Stimulated activated CD4-positive, alpha-beta T cell treated with anti-CD3 and anti-CD28 coated beads, Interleukin-1b, Interleukin-23, amount 100 ng/mL, for 48 hours (primary cell): ENCODE data around the gene MBOAT7.
"Not testable (repeated sequence)": the region's sequence is repeated elsewhere in the genome, so short reads cannot be mapped to it uniquely, and the experiment has no call there.

Source experiments
- DNase-seq: peaks from one replicate; pipeline ENCODE4 v3.0.0-alpha.2; 2020

Gene MBOAT7

DNA sequence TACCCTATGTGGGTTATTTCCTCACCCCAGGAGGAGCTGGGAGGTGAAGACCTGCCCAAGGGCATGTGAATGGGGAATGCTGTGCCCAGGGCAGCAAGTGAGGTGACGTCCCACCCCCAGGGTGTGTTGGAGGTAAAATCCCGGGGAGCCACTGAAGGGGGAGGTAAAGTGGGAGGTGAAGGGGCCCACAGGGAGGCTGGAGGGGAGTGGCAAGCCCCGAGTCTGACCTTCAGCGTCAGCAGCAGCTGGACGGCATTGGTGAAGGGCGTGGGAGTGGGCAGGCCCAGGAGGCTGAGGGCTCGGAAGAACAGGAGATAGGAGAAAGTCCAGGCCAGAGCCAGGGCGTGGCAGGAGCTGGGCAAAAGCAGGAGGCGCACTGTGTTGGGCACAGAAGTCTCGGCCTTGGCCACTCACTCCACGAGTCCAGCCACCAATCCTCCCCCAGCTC is 2.4 kb downstream of the MBOAT7 start:
- DNase-seq, result no peak

DNA sequence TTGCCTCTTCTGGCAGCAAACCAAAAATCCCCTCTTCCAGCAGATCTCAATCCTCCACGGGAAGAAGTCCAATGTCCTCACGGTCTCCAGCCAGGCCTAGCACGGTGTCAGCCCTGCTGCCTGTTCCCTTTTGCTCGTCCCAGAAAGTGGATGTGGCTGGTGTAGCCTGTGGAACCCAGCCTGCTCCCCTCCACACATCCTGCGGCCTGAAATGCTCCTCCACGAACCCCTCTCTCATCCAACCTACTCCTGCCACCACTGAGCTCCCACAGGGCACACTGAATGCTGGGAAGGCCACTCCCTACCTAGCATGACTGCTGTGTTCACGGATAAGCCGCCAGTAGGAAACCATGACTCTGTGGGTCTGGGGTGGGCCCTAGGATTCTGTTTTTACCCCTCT is 3.0 kb downstream of the MBOAT7 start:
- DNase-seq, result no peak

DNA sequence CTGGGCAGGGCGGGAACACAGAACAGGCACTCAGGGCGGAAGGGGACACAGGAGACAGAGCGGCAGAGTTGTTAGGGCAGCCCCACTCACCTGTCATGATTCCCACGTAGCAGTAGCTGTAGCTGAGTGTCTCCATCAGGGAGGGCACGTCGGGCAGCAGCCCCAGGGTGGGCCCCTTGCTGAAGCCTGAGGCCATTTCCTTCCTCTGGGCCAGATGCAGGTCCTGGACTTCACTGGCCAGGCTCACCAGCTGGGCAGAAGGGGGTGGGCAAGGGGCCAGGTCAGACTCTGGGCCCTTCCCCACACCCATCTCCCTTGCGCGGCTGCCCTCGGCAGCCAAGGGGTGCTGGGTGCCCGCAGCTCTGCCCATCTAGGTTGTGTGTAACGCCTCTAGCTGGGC is 5.9 kb downstream of the MBOAT7 start:
- DNase-seq, result no peak

DNA sequence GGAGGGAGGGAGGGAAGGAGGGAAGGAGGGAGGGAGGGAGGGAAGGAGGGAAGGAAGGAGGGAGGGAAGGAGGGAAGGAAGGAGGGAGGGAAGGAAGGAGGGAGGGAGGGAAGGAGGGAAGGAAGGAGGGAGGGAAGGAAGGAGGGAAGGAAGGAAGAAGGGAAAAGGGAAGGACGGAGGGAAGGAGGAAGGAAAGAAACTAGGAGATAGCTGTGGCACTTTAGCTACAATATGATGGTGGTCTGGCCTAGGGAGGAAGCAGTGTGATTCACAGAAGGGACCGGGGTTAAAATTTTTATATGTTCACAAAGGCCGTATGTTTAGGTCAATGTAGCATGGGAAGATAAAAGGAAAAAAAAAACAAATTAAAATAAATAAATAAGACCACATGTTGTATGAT is 7.5 kb downstream of the MBOAT7 start:
- not testable (repeated sequence) for DNase-seq

DNA sequence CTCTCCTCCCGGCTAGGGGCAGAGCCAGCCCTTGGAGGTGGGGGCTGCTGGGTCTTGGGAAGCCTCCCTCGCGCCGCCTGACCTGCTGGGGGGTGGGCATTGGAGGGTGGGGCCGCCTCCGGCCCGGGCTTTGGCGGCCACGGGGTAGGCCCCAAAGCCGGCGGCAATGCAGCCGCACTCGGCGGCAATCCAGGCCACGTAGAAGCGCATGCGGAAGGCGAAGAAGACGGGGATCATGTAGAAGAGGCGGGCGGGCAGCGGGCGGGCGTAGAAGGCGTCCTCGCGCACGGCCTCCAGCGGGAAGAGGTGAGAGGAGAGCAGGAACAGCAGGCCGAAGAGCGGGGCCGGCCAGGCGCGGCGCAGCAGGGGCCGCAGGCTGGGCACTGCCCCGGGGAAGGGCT is 8.7 kb downstream of the MBOAT7 start:
- no peak for DNase-seq

GRCh38 chr19:54179921-54180461 is 9.4 kb downstream of the MBOAT7 start:
- no peak for DNase-seq

GRCh38 chr19:54179262-54179852 is 10.0 kb downstream of the MBOAT7 start:
- DNase-seq, result no peak

DNA sequence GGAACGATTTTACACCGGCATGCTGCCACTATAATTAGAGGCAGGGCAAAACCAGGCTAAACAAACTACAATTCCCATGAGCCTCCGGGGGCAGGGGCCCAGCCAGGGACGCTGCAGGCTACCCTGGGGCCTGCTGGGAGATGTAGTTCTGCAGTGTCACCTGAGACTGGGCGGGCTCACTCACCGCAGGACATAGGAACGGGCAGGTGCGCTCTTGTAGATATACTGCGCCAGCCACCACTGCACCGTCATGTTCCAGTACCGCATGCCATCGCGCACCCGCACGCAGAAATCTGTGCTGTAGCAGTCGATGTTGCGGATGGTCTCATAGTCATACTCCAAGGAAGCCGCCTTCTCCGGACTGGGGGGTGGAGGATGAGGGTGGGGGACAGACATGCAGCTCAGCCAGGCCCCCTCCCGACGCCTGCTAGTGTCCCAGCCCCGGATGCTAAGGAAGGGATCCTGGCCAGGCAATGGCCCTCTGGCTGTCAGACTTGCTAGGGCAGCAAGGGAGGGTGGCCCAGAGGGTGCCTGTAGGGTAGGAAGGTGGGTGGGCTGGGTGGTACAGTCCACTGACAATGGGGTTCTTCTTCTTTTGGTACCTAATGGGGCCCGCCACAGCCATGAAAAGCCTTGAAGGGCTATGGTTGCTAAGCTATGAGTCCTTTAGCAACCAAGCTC is 10.7 kb downstream of the MBOAT7 start:
- no peak for DNase-seq

DNA sequence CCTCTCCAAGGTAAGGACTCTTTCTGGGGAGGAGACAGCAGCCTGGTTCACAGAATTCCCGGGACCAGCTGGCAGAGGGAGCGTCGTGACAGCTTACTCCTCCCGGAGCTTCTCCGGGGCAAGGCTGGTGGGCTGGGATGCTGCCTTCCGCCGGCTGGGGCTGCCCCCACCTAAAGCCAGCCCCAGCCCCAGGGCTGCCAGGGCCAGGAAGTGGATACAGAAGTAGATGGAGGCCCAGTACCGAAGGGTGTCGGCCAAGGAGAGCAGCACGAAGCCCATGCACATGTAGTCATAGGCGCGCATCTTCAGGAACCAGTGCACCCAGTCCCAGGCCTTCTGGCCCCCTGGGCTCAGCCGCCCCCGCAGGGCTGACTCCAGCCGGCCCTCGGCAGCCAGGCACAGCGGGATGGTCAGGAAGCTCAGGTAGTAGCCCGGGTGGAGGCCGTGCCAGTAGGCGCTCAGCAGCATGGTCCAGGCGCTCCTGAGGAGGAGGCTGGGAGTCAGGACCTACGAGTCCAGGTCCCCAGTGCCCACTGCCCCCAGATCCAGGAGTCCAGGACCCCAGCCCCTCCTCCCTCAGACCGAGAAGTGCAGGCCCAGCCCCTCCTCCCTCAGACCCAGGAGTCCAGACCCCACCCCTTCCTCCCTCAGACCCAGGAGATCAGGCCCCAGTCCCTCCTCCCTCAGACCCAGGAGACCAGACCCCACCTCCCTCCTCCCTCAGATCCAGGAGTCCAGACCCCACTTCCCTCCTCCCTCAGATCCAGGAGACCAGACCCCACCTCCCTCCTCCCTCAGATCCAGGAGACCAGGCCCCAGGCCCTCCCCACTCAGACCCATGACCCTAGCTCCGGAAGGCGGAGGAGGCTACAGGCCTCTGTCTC is 15.2 kb downstream of the MBOAT7 start:
- no peak for DNase-seq

DNA sequence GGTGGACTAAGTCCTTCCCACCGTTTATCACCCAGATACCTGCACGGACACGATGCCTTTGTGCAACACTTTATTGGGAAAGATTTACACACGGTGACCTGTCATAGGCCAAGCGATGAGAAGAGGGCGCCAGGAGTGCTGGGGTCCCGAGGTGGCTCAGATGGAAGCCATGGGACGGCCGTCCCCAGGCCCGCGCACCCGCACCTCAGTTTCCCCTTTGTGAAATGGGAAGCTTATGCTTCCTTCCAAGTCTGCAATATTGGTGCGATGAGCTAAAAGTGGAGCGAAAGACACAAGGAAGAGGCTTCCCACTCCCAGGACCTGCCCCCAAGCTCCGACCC is 16.1 kb downstream of the MBOAT7 start:
- no peak for DNase-seq

- no peak for DNase-seq
These were observed 16.7 kb downstream of the MBOAT7 start, which contains the start of gene TMC4 for GRCh38 chr19:54172471-54173358. TSS of gene TMC4 (minus strand) at chr19:54173160. CDS start at chr19:54173117, 43 bp downstream.

GRCh38 chr19:54171736-54172431 is 17.5 kb downstream of the MBOAT7 start:
- DNase-seq, result not testable (repeated sequence)

GRCh38 chr19:54169149-54169740 is 20.1 kb downstream of the MBOAT7 start:
- no peak for DNase-seq

DNA sequence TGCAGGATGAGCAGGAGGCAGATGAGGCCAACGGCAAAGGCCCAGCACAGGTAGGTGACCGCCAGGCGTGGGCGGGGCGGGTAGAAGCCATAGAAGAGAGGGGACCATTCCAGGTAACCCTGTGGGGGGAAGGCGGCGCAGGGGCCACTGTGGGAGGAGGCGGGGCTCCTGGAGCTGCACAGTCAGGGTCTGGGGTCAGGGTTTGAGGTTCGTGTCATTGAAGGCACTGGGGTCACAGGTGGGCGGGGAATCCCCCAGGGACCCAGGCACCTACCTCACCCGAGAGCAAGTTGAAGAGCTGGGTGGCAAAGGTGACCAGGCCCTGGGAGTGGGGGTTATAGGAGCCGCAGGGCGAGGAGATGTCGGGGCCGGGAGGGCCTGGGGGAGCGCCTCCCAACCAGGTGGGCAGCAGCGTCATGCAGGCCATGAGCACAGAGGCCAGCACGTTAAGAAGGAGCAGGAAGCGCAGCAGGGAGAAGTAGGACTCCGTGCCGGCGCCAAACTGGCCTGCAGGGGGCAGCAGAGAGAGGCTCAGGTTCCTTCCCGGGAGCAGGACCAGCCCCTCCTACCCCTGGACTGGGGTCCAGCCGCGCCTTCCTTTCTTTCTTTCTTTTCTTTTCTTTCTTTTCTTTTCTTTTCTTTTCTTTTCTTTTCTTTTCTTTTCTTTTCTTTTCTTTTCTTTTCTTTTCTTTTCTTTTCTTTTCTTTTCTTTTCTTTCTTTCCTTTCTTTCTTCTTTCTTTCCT is 21.0 kb downstream of the MBOAT7 start:
- DNase-seq, result peak; percentile 89

DNA sequence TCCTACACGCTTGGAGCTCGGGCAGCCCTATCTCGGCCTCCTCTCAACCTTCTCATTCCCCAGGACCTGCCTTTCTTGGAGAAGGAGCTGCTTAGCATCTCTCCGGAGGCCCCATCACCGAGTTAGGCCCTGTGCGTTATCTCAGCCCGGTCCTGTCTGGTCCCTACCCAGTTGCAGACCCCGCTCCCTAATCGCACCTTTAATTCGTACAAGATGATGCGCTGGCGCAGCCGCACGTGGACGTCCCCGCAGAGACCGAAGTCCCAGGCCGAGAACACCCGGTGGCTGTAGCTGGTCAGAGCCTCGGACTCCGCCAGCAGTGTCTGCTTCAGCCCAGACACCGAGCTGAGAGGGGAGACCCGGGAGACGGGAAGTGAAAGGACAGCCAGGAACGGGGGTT is 24.2 kb downstream of the MBOAT7 start:
- DNase-seq, result no peak

DNA sequence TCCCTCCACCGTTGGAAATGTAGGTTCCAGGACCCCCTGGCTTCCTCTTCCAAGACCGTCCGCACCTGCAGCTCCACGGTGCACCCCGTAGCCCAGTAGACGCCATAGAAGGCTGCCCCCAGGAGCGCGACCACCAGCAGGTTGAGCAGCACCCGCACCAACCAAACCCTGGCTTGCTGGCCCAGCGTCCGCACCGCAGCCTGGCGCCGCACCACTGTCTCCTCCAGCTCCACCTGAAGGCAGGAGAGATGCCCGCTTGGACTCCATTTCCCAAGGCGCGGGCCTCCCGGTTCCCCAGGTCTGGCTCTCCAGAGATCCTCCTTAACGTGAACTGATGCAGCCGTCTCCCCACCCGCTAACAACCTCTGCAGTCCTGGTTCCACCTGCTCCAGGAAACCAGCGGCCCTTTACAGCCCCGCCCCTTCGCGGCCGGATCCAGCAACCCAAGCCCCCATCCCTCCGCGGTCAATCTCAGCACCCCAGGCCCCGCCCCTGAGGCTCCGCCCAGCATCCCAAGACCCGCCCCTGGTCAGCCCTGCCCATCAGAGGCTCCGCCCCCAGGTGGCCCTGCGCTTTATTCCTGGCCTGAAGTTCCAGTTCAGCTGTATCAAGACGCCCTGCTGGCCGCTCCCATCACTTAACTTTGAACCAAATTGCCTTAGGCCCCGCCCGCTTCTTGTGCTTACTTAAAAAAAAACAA is 24.9 kb downstream of the MBOAT7 start:
- peak; percentile 64 for DNase-seq

DNA sequence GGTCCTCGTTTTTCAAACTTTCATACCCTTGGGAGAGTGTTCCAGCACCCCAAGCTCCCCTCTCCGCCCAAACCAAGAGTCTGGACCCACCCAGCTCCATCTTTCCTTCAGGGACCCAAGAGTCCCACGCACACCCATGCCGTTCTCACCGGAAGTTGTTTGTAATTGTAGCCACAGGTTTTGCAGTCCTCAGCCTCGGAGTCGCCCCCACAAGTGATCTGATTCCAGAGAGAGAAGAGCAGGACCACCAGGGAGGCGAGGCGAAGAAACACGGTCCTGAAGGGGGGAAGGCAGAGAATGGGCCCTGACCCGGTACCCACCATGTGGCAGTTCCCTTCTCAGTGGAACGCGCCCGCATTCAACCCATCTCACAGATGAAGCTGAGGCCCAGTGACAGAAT is 26.5 kb downstream of the MBOAT7 start:
- no peak for DNase-seq

DNA sequence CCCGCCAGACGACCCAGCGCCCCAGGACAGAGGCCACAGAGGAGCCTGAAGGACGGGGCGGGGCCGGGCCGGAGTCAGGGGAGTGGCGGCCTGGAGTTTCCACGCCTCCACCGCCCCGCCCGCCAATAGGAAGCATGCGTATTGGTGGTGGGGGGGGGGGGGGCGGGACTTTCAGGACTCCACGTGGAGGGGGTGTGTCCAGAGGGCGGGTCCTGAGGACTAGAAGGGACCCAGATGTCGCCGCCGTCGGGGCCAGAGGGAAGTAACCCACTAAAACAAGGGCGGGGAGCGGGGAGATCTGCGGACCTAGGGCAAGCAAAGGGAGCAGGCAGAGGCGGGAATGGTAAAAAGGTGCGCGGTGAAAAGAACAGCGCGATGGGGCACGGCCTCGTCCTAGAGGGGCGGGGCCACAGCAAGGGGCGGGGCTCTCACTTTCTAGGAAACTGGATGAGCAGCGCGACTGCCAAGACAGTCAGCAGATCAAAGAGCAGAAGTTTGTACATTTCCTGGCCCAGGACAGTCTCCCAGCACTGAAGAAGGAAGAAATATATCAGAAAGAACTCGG is 27.1 kb downstream of the MBOAT7 start:
- peak; percentile 82 for DNase-seq

GRCh38 chr19:54160854-54161253 is 28.5 kb downstream of the MBOAT7 start:
- no peak for DNase-seq
